GM12874 (cell line): ENCODE results near the gene SLFN11.

Experiments
- CTCF ChIP-seq: IDR thresholded peaks from 2 replicates; pipeline ENCODE4 v1.5.1; 2011; ENCODE audit warnings: low read depth, mild to moderate bottlenecking, control low read depth, low read length, moderate library complexity; ENCODE audit not compliant: insufficient read depth

The SLFN11 gene

GRCh38 chr17:35345926-35346771 is 27.3 kb downstream of the SLFN11 start:
- no peak for TF ChIP-seq CTCF

- no peak for TF ChIP-seq CTCF
Observed at GRCh38 chr17:35345445-35345925, 27.9 kb downstream of the SLFN11 start.

- no peak for TF ChIP-seq CTCF
Observed at GRCh38 chr17:35344262-35344661, 29.2 kb downstream of the SLFN11 start.

GRCh38 chr17:35342276-35342675 is 31.1 kb downstream of the SLFN11 start:
- TF ChIP-seq CTCF: no peak

- TF ChIP-seq CTCF: no peak
Observed at GRCh38 chr17:35341411-35341992, 31.9 kb downstream of the SLFN11 start.

- TF ChIP-seq CTCF: no peak
Observed at GRCh38 chr17:35338230-35338629, 35.2 kb downstream of the SLFN11 start.

- no peak for TF ChIP-seq CTCF
Observed at GRCh38 chr17:35337364-35337763, 36.1 kb downstream of the SLFN11 start.
